DND-41 (cell line): ENCODE measurements around the gene RNF123.

Experiments
- EZH2 ChIP-seq: IDR thresholded peaks from 3 replicates; pipeline ENCODE4 v1.6.1; 2012; ENCODE audit warnings: borderline replicate concordance, low read depth, mild to moderate bottlenecking, moderate library complexity, low read length, inconsistent platforms; ENCODE audit not compliant: severe bottlenecking
- TF ChIP-seq, protein P1 (sequence below): IDR thresholded peaks from 2 replicates; pipeline ENCODE4 v1.5.1; 2012; ENCODE audit warnings: borderline replicate concordance, low read length, moderate library complexity, mild to moderate bottlenecking; ENCODE audit not compliant: poor library complexity, severe bottlenecking; ENCODE audit errors: extremely low read depth

DNA sequence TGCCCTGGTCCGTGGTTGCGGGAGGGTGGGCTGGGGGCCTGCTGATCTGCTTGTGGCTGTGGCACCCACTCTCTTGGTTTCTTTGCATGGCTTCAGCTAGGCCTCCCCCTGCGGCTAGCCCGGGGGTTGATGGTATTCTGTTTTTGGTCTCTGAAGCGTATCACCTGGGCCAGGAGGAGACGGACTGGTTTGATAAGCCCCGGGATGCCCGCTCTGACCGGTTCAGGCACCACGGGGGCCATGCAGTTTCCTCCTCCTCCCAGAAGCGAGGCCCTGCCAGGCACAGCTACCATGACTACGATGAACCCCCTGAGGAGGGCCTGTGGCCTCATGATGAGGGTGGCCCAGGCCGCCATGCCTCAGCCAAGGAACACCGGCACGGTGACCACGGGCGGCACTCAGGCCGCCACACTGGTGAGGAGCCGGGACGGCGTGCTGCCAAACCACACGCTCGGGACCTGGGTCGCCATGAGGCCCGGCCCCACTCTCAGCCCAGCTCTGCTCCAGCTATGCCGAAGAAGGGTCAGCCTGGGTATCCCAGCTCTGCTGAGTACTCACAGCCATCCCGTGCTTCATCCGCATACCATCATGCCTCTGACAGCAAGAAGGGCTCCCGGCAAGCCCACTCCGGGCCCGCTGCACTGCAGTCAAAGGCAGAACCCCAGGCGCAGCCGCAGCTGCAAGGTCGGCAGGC lies 26.5 kb upstream of the RNF123 start:
- TF ChIP-seq, protein P1, sequence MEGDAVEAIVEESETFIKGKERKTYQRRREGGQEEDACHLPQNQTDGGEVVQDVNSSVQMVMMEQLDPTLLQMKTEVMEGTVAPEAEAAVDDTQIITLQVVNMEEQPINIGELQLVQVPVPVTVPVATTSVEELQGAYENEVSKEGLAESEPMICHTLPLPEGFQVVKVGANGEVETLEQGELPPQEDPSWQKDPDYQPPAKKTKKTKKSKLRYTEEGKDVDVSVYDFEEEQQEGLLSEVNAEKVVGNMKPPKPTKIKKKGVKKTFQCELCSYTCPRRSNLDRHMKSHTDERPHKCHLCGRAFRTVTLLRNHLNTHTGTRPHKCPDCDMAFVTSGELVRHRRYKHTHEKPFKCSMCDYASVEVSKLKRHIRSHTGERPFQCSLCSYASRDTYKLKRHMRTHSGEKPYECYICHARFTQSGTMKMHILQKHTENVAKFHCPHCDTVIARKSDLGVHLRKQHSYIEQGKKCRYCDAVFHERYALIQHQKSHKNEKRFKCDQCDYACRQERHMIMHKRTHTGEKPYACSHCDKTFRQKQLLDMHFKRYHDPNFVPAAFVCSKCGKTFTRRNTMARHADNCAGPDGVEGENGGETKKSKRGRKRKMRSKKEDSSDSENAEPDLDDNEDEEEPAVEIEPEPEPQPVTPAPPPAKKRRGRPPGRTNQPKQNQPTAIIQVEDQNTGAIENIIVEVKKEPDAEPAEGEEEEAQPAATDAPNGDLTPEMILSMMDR = no peak
- TF ChIP-seq EZH2 = no peak
